ENCODE data around the gene RHCE. TPM values are rescaled to one million over a fixed set of nuclear protein-coding genes. Genes with fewer than 3 reads are reported as not detected.

RHCE gene
- total RNA-seq, 1 donor from 2014 or later: 0.75 TPM

- Histone ChIP-seq H3K9ac (ENCODE audit: low read length) (no peak overlapping the region), H4K20me1 (ENCODE audit: insufficient read depth, low read length) (peaks cover 64% of the 10 kb centered on the region), H3K4me3 (ENCODE audit: insufficient read depth, low read depth, low read length) (no peak overlapping the region), H3K79me2 (ENCODE audit: insufficient read depth, low read length) (peaks cover 83% of the 10 kb centered on the region), H3K36me3 (ENCODE audit: insufficient read depth, low read length) (no peaks in the 10 kb centered on the region), H3K27me3 (ENCODE audit: insufficient read depth, low read length) (no peaks in the 10 kb centered on the region), H3K27ac (ENCODE audit: low read depth, low read length) (no peak overlapping the region), H3K9me3 (ENCODE audit: insufficient read depth, low read depth, low read length) (no peaks in the 10 kb centered on the region), H3K4me2 (ENCODE audit: low read length) (no peak overlapping the region), H3K4me1 (ENCODE audit: insufficient read depth, low read length) (no peaks in the 10 kb centered on the region), H2AFZ (ENCODE audit: low read depth, low read length) (no peak overlapping the region)
- H3K36me3 Mint-ChIP-seq (ENCODE audit: low read depth, unreplicated experiment): no peaks in the 10 kb centered on the region
- H3K4me3 Mint-ChIP-seq (ENCODE audit: unreplicated experiment): no peak overlapping the region
- DNase-seq (ENCODE audit: low read depth) (no peak), FAIRE-seq (no peak)
- peaks cover 9% of the 10 kb centered on the region for H3K4me1 Mint-ChIP-seq (ENCODE audit: low read depth, unreplicated experiment)
- no peaks in the 10 kb centered on the region for H3K27me3 Mint-ChIP-seq (ENCODE audit: low read depth, unreplicated experiment)
- TF ChIP-seq, protein P1, sequence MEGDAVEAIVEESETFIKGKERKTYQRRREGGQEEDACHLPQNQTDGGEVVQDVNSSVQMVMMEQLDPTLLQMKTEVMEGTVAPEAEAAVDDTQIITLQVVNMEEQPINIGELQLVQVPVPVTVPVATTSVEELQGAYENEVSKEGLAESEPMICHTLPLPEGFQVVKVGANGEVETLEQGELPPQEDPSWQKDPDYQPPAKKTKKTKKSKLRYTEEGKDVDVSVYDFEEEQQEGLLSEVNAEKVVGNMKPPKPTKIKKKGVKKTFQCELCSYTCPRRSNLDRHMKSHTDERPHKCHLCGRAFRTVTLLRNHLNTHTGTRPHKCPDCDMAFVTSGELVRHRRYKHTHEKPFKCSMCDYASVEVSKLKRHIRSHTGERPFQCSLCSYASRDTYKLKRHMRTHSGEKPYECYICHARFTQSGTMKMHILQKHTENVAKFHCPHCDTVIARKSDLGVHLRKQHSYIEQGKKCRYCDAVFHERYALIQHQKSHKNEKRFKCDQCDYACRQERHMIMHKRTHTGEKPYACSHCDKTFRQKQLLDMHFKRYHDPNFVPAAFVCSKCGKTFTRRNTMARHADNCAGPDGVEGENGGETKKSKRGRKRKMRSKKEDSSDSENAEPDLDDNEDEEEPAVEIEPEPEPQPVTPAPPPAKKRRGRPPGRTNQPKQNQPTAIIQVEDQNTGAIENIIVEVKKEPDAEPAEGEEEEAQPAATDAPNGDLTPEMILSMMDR (IDR thresholded peaks at IDR 0.05; ENCODE audit: insufficient read depth, low read depth, low read length): no peak
- no peak for TF ChIP-seq EZH2 (IDR thresholded peaks at IDR 0.05; ENCODE audit: insufficient read depth, low read length)
- H3K9me3 Mint-ChIP-seq (ENCODE audit: unreplicated experiment): no peaks in the 10 kb centered on the region
- H3K27ac Mint-ChIP-seq (ENCODE audit: unreplicated experiment): no peak overlapping the region
These were observed 22.5 kb upstream of the RHCE start for GRCh38 chr1:25443030-25443699.

DNA sequence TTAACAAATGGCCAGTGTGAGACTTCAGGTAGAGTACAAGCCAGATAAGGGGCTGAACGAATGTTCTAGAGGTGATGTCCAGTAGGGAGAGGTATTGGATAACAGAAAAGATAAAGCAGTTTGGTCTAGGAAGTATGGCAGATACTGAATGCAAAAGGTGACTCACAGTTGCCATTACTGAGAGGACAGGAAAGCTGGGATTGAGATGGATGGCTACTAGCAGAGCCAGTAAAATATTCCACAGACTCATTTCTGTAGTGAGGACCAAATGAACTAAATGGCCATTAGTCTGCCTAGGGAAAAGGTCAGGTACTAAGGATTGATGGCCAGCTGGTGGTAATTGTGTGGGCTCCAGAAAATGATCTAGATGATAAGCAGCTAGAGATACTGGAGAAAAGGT lies 21.6 kb upstream of the RHCE start:
- no peaks in the 10 kb centered on the region for H3K36me3 ChIP-seq (ENCODE audit: insufficient read depth, low read length)
- H3K9me3 ChIP-seq (ENCODE audit: insufficient read depth, low read depth, low read length): no peaks in the 10 kb centered on the region
- no peak overlapping the region for H3K4me3 Mint-ChIP-seq (ENCODE audit: unreplicated experiment)
- no peak overlapping the region for H3K9ac ChIP-seq (ENCODE audit: low read length)
- peaks cover 87% of the 10 kb centered on the region for H3K79me2 ChIP-seq (ENCODE audit: insufficient read depth, low read length)
- no peaks in the 10 kb centered on the region for H3K27me3 Mint-ChIP-seq (ENCODE audit: low read depth, unreplicated experiment)
- no peak overlapping the region for H3K27ac Mint-ChIP-seq (ENCODE audit: unreplicated experiment)
- no peak overlapping the region for H2AFZ ChIP-seq (ENCODE audit: low read depth, low read length)
- no peaks in the 10 kb centered on the region for H3K36me3 Mint-ChIP-seq (ENCODE audit: low read depth, unreplicated experiment)
- H3K27ac ChIP-seq (ENCODE audit: low read depth, low read length): no peak overlapping the region
- H3K27me3 ChIP-seq (ENCODE audit: insufficient read depth, low read length): no peaks in the 10 kb centered on the region
- peaks cover 9% of the 10 kb centered on the region for H3K4me1 Mint-ChIP-seq (ENCODE audit: low read depth, unreplicated experiment)
- no peaks in the 10 kb centered on the region for H3K4me1 ChIP-seq (ENCODE audit: insufficient read depth, low read length)
- H4K20me1 ChIP-seq (ENCODE audit: insufficient read depth, low read length): peaks cover 74% of the 10 kb centered on the region
- H3K4me3 ChIP-seq (ENCODE audit: insufficient read depth, low read depth, low read length): no peak overlapping the region
- no peak overlapping the region for H3K4me2 ChIP-seq (ENCODE audit: low read length)
- FAIRE-seq (peak; percentile 59), DNase-seq (ENCODE audit: low read depth) (peak; percentile 76)
- TF ChIP-seq, protein P1 (IDR thresholded peaks at IDR 0.05; ENCODE audit: insufficient read depth, low read depth, low read length): no peak
- TF ChIP-seq EZH2 (IDR thresholded peaks at IDR 0.05; ENCODE audit: insufficient read depth, low read length): no peak
- H3K9me3 Mint-ChIP-seq (ENCODE audit: unreplicated experiment): no peaks in the 10 kb centered on the region

DNA sequence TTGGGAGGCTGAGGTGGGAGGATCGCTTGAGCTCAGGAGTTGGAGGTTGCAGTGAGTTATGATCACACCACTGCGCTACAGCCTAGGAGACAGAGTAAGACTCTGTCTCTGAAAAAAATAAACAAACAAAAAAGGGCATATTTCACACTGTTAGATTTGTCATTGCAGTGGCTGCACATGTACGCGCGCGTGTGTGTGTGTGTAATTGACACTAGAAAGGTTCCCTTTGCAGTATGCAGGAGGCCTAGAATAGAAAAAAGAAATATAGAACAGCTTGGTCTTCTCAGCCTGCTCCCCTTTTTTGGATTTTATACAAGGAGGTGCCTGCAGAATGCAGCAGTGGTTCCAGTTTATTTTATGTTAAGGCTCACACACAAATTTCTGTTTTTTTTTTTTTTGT lies 18.7 kb upstream of the RHCE start:
- peaks cover 20% of the 10 kb centered on the region for H3K4me1 Mint-ChIP-seq (ENCODE audit: low read depth, unreplicated experiment)
- Histone ChIP-seq H3K4me2 (ENCODE audit: low read length) (no peak overlapping the region), H3K4me1 (ENCODE audit: insufficient read depth, low read length) (no peaks in the 10 kb centered on the region), H3K4me3 (ENCODE audit: insufficient read depth, low read depth, low read length) (no peak overlapping the region), H3K9me3 (ENCODE audit: insufficient read depth, low read depth, low read length) (no peaks in the 10 kb centered on the region), H4K20me1 (ENCODE audit: insufficient read depth, low read length) (peaks cover 81% of the 10 kb centered on the region), H3K27me3 (ENCODE audit: insufficient read depth, low read length) (no peaks in the 10 kb centered on the region), H3K27ac (ENCODE audit: low read depth, low read length) (no peak overlapping the region), H3K36me3 (ENCODE audit: insufficient read depth, low read length) (no peaks in the 10 kb centered on the region), H3K79me2 (ENCODE audit: insufficient read depth, low read length) (peaks cover 89% of the 10 kb centered on the region), H2AFZ (ENCODE audit: low read depth, low read length) (no peak overlapping the region), H3K9ac (ENCODE audit: low read length) (no peak overlapping the region)
- H3K36me3 Mint-ChIP-seq (ENCODE audit: low read depth, unreplicated experiment): no peaks in the 10 kb centered on the region
- no peak overlapping the region for H3K27ac Mint-ChIP-seq (ENCODE audit: unreplicated experiment)
- no peak for DNase-seq (ENCODE audit: low read depth)
- no peak for FAIRE-seq
- TF ChIP-seq EZH2 (IDR thresholded peaks at IDR 0.05; ENCODE audit: insufficient read depth, low read length): no peak
- TF ChIP-seq, protein P1 (IDR thresholded peaks at IDR 0.05; ENCODE audit: insufficient read depth, low read depth, low read length): no peak
- no peaks in the 10 kb centered on the region for H3K27me3 Mint-ChIP-seq (ENCODE audit: low read depth, unreplicated experiment)
- H3K4me3 Mint-ChIP-seq (ENCODE audit: unreplicated experiment): no peak overlapping the region
- no peaks in the 10 kb centered on the region for H3K9me3 Mint-ChIP-seq (ENCODE audit: unreplicated experiment)
